NCI-H146 (cell line): ENCODE results near the gene ACVR1B.

Experiments used
- DNase-seq: peaks from one replicate; lab custom pipeline; 2025; lab: John Stamatoyannopoulos, UW

ACVR1B gene

DNA sequence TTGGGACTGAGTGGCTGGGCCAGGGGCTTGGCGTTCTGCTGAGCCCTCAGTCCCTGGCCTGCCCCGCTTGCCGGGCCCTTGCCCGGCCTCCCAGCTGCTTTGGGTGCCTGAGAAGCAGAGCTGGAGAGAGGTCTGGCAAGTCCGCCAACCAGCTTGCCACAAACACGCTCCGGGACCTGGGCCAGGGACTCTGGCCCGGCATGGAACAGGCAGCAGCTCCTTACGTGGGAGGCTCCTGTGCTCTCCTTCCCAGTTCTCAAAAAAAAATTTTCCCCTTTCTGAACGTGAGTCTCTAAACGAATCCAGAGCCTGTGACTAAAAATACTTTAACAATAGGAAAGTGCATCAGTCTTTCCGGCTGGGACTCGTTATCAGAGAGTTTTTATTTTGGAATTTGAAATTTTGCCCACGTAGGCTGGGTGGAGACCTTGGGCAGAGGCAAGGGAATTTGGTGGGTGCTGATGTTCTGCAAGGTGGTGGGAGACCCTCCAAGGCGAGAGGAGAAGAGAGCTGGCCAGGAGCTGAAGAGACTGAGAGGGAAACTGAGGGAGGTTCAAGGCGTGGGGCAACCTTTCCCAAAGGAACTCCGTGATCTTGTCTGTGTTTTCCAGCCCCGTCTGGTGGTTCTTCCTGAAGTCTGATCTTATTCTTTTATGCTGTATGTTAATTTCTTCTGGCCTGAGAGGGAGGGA is 92.9 kb downstream of the ACVR1B start:
- no peak for DNase-seq

GRCh38 chr12:52045794-52046199 is 94.3 kb downstream of the ACVR1B start:
- no peak for DNase-seq
